Body of pancreas (tissue), 4 donors: ENCODE results near the gene AVPI1. TPM values are rescaled to one million over a fixed set of nuclear protein-coding genes. Genes with fewer than 3 reads are reported as not detected.

Source experiments
- ATAC-seq: fragments of 150-250 bp; one replicate; pipeline ENCODE4 v1.9.1; 2016
- DNase-seq, 4 donors: peaks; one replicate each; pipeline ENCODE4 v3.0.0-alpha.2; 2019
- H3K27ac ChIP-seq, 4 donors: fragments of 200-600 bp; sonication (generic); 1 replicate in 3 of 4; 2 replicates in 1 of 4; pipeline versions ENCODE4 v1.5.1 to v1.6.1; 2016 to 2019; ENCODE audit warnings: mild to moderate bottlenecking in 1 of 4, mixed read lengths in 1 of 4, moderate library complexity in 1 of 4
- H3K27me3 ChIP-seq, 2 donors: fragments of 200-600 bp; sonication (generic); one replicate each; pipeline ENCODE4 v1.6.0; 2016; ENCODE audit warnings: mild to moderate bottlenecking in 1 of 2
- H3K36me3 ChIP-seq, 2 donors: fragments of 200-600 bp; sonication (generic); replicated peaks in 1 of 2; 2 replicates each; pipeline ENCODE4 v1.5.1; 2016; ENCODE audit warnings: low read depth in 2 of 2; ENCODE audit not compliant: insufficient read depth in 1 of 2
- H3K4me1 ChIP-seq: fragments of 200-600 bp; sonication (generic); one replicate; pipeline ENCODE4 v1.6.0; 2016
- H3K4me3 ChIP-seq, 2 donors: fragments of 200-600 bp; sonication (generic); 1 replicate in 1 of 2; 2 replicates in 1 of 2; pipeline ENCODE4 v1.5.1; 2016 to 2019
- H3K9me3 ChIP-seq, 3 donors: fragments of 200-600 bp; sonication (generic); 1 replicate in 2 of 3; 2 replicates in 1 of 3; pipeline ENCODE4 v1.5.1; 2016
- POLR2A ChIP-seq, 3 donors: fragments of 450-650 bp; IDR thresholded peaks; one replicate each; pipeline ENCODE4 v1.6.1; 2016; ENCODE audit warnings: antibody characterized with exemption in 3 of 3, mild to moderate bottlenecking in 2 of 3
- WGBS, 2 donors: methylation state at CpG; one replicate each; pipeline ENCODE4 v1.1.5; 2017; 5-methylcytosine and 5-hydroxymethylcytosine counted together
- intact Hi-C: fragments of 100-400 bp; cut with DNase I; formaldehyde crosslinking; loops from one replicate; pipeline ENCODE4 v1.15.1; 2023
- total RNA-seq, 2 donors: library from RNA; depleted of rRNA; stranded (reverse); fragments of >200 nt; gene quantifications; one replicate each; pipeline ENCODE4 v1.1.0, GENCODE V29; 2016
- TF ChIP-seq, protein P1 (sequence below), 7 experiments: fragments of 450-650 bp in 4 of 7; fragments of 200-600 bp in 3 of 7; sonication (generic) in 3 of 7; IDR thresholded peaks; one replicate each; pipeline ENCODE4 v1.5.1; 2016 to 2019; ENCODE audit warnings: antibody characterized with exemption in 7 of 7

The AVPI1 gene
- total RNA-seq, 2 donors from 2014 or later = 5.7 to 14.8 TPM

DNA sequence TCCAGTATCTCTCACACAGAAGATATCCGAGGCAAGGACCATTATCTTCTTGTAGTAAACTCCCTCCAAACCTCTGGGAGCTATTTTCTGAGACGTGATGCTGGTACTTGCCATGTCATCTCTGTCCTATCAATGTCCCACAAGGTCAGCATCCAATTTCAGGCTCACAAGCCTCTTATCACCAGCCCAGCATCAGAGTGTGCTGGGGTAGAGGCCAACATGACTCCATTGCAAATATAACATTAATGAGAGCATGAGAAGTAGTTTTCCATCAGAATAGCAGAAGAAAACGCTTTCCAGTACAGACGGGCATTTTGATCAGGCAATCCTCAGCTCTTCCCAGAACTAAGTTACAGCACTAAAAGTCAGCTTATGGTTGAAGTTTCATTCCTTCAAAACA, 59.3 kb downstream of the AVPI1 start:
- intact Hi-C loops = no loop called here
- TF ChIP-seq POLR2A (IDR thresholded peaks at IDR 0.05) = no peak
- TF ChIP-seq, protein P1, sequence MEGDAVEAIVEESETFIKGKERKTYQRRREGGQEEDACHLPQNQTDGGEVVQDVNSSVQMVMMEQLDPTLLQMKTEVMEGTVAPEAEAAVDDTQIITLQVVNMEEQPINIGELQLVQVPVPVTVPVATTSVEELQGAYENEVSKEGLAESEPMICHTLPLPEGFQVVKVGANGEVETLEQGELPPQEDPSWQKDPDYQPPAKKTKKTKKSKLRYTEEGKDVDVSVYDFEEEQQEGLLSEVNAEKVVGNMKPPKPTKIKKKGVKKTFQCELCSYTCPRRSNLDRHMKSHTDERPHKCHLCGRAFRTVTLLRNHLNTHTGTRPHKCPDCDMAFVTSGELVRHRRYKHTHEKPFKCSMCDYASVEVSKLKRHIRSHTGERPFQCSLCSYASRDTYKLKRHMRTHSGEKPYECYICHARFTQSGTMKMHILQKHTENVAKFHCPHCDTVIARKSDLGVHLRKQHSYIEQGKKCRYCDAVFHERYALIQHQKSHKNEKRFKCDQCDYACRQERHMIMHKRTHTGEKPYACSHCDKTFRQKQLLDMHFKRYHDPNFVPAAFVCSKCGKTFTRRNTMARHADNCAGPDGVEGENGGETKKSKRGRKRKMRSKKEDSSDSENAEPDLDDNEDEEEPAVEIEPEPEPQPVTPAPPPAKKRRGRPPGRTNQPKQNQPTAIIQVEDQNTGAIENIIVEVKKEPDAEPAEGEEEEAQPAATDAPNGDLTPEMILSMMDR (IDR thresholded peaks at IDR 0.05) = no peak

More for the DNA sequence above, 59.3 kb downstream of the AVPI1 start:
- 59 to 63% methylated on average over 4 of the region's 4 CpGs for WGBS, 2 donors
- Histone ChIP-seq H3K4me3 (no peak overlapping the region), H3K27ac (no peak overlapping the region), H3K36me3 (no peaks in the 10 kb centered on the region), H3K4me1 (peaks cover 14% of the 10 kb centered on the region), H3K27me3 (no peaks in the 10 kb centered on the region), H3K9me3 (no peaks in the 10 kb centered on the region)
- ATAC-seq (no peak), DNase-seq (no peak)

Other genes with a start within 250 kb of the AVPI1 start
- gene EXOSC1, start 241.2 kb downstream of the AVPI1 start, total RNA-seq = 10 to 100 TPM; 20.8 to 33.2 TPM
- 10 to 100 TPM; 17.5 to 18.2 TPM for gene ZDHHC16, start 241.1 kb downstream of the AVPI1 start, total RNA-seq
- gene MMS19, start 188.8 kb downstream of the AVPI1 start, total RNA-seq = 10 to 100 TPM; 44.6 to 60.0 TPM
- 10 to 100 TPM in 1 of 2 donors, 1 to 10 TPM in 1; 9.1 to 33.9 TPM for gene UBTD1, start 188.3 kb downstream of the AVPI1 start, total RNA-seq
- gene ANKRD2, start 114.5 kb downstream of the AVPI1 start, total RNA-seq = not detected
- 10 to 100 TPM in 1 of 2 donors, 1 to 10 TPM in 1; 7.3 to 16.3 TPM for gene HOGA1, start 102.9 kb downstream of the AVPI1 start, total RNA-seq
- 1 to 10 TPM in 1 of 2 donors, not detected in 1; 1.3 TPM for gene C10orf62, start 97.5 kb downstream of the AVPI1 start, total RNA-seq
- gene MORN4, start 53.7 kb downstream of the AVPI1 start, total RNA-seq = 1 to 10 TPM; 4.9 to 8.3 TPM
- gene PI4K2A, start 46.6 kb downstream of the AVPI1 start, total RNA-seq = 1 to 10 TPM; 3.6 to 5.7 TPM
- 1 to 10 TPM; 4.3 to 6.5 TPM for gene MARVELD1, start 26.5 kb upstream of the AVPI1 start, total RNA-seq
- 10 to 100 TPM; 14.8 to 32.6 TPM for gene ZFYVE27, start 49.9 kb upstream of the AVPI1 start, total RNA-seq
- 100 to 1,000 TPM; 163 to 226 TPM for gene SFRP5, start 84.8 kb upstream of the AVPI1 start, total RNA-seq
- 10 to 100 TPM in 1 of 2 donors, 1 to 10 TPM in 1; 9.1 to 12.5 TPM for gene GOLGA7B, start 162.6 kb upstream of the AVPI1 start, total RNA-seq